B cell (primary cell): ENCODE results near the gene AXIN1. TPM values are rescaled to one million over a fixed set of nuclear protein-coding genes. Genes with fewer than 3 reads are reported as not detected.

ENCODE experiments used
- ATAC-seq: fragments of 200-7000 bp; cut with Tn5 transposase; one replicate; pipeline ENCODE4 v1.10.0; 2021; ENCODE audit warnings: low read depth, mild to moderate bottlenecking, moderate number of reproducible peaks, moderate library complexity
- CTCF ChIA-PET: fragments of 350-600 bp; sonication (Branson Sonifier 250); formaldehyde crosslinking; loops from one replicate; lab custom pipeline; 2021; ENCODE audit warnings: antibody characterized with exemption, inconsistent platforms; lab: Charles Lee
- POLR2A ChIA-PET: fragments of 350-600 bp; sonication (Branson Sonifier 250); formaldehyde crosslinking; loops from one replicate; lab custom pipeline; 2021; ENCODE audit warnings: antibody characterized with exemption; lab: Charles Lee
- DNase-seq: peaks from one replicate; pipeline ENCODE4 v3.0.0; 2013
- H2AFZ ChIP-seq: 2 replicates; pipeline ENCODE4 v1.6.1; 2012; ENCODE audit warnings: mild to moderate bottlenecking, low read depth, low read length; ENCODE audit not compliant: insufficient read depth, poor library complexity, severe bottlenecking
- H3K27ac ChIP-seq, 2 donors: 1 replicate in 1 of 2; 2 replicates in 1 of 2; pipeline ENCODE4 v1.5.1; 2012 to 2013; ENCODE audit warnings: low read length in 2 of 2, mild to moderate bottlenecking in 2 of 2, moderate library complexity in 1 of 2
- H3K27me3 ChIP-seq, 4 experiments: fragments of 200-600 bp in 1 of 4; sonication (generic) in 1 of 4; replicated peaks in 1 of 4; 1 replicate in 2 of 4; 2 replicates in 2 of 4; pipeline versions ENCODE4 v1.6.1 to v1.7.0; 2013 to 2016; ENCODE audit warnings: low read length in 3 of 4, mild to moderate bottlenecking in 2 of 4, mixed read lengths in 1 of 4, moderate library complexity in 1 of 4; ENCODE audit not compliant: insufficient read depth in 4 of 4, control insufficient read depth in 3 of 4; ENCODE audit errors: control extremely low read depth in 1 of 4
- H3K36me3 ChIP-seq, 2 experiments: replicated peaks in 1 of 2; 1 replicate in 1 of 2; 2 replicates in 1 of 2; pipeline versions ENCODE4 v1.6.1 to v1.7.1; 2013; ENCODE audit warnings: low read length in 1 of 2; ENCODE audit not compliant: insufficient read depth in 2 of 2, control insufficient read depth in 1 of 2; ENCODE audit errors: control extremely low read depth in 1 of 2, extremely low read depth in 1 of 2
- H3K4me1 ChIP-seq, 2 donors: fragments of 200-600 bp in 1 of 2; sonication (generic) in 1 of 2; 1 replicate in 1 of 2; 2 replicates in 1 of 2; pipeline versions ENCODE4 v1.5.1 to v1.6.1; 2013 to 2017; ENCODE audit warnings: low read length in 2 of 2; ENCODE audit not compliant: control insufficient read depth in 2 of 2, insufficient read depth in 2 of 2
- H3K4me2 ChIP-seq: replicated peaks from 2 replicates; pipeline ENCODE3; 2012; ENCODE audit warnings: mild to moderate bottlenecking, low read depth, low read length; ENCODE audit not compliant: poor library complexity, severe bottlenecking
- H3K4me3 ChIP-seq, 5 experiments: fragments of 200-600 bp in 1 of 5; sonication (generic) in 1 of 5; 1 replicate in 3 of 5; 2 replicates in 2 of 5; pipeline versions ENCODE4 v1.5.1 to v1.7.0; 2011 to 2016; ENCODE audit warnings: low read length in 4 of 5, mild to moderate bottlenecking in 4 of 5, low read depth in 2 of 5, control low read depth in 1 of 5, moderate library complexity in 1 of 5; ENCODE audit not compliant: insufficient read depth in 1 of 5; ENCODE audit errors: control extremely low read depth in 1 of 5, extremely low read depth in 1 of 5
- H3K79me2 ChIP-seq: fragments of 200-600 bp; sonication (generic); one replicate; pipeline ENCODE4 v1.6.0; 2016; ENCODE audit warnings: low read length; ENCODE audit not compliant: control insufficient read depth, insufficient read depth
- H3K9ac ChIP-seq: fragments of 200-600 bp; sonication (generic); 2 replicates; pipeline ENCODE4 v1.6.1; 2017; ENCODE audit warnings: mild to moderate bottlenecking, low read length, moderate library complexity
- H3K9me3 ChIP-seq, 3 donors: one replicate each; pipeline versions ENCODE4 v1.6.1 to v1.7.1; 2013; ENCODE audit warnings: low read length in 2 of 3; ENCODE audit not compliant: control insufficient read depth in 2 of 3, insufficient read depth in 1 of 3; ENCODE audit errors: control extremely low read depth in 1 of 3
- H4K20me1 ChIP-seq: 2 replicates; pipeline ENCODE4 v1.6.0; 2012; ENCODE audit warnings: mild to moderate bottlenecking, low read length; ENCODE audit not compliant: insufficient read depth, control insufficient read depth, poor library complexity, severe bottlenecking
- H3K27ac Mint-ChIP-seq: one replicate; pipeline ENCODE4 v1.8.0; 2021; ENCODE audit warnings: mixed read lengths
- H3K27me3 Mint-ChIP-seq: one replicate; pipeline ENCODE4 v1.8.0; 2021; ENCODE audit warnings: mixed read lengths
- H3K4me1 Mint-ChIP-seq: one replicate; pipeline ENCODE4 v1.8.0; 2021; ENCODE audit warnings: mixed read lengths
- H3K4me3 Mint-ChIP-seq: one replicate; pipeline ENCODE4 v1.8.0; 2021; ENCODE audit warnings: mixed read lengths
- H3K9me3 Mint-ChIP-seq: one replicate; pipeline ENCODE4 v1.8.0; 2022; ENCODE audit warnings: mixed read lengths; ENCODE audit not compliant: insufficient read depth
- EZH2 ChIP-seq: IDR thresholded peaks from 2 replicates; pipeline ENCODE4 v1.6.1; 2012; ENCODE audit warnings: borderline replicate concordance, low read depth, mild to moderate bottlenecking, moderate library complexity, low read length; ENCODE audit not compliant: insufficient read depth, poor library complexity, severe bottlenecking
- WGBS: methylation state at CpG from one replicate; pipeline ENCODE4 v1.1.5; 2013; ENCODE audit warnings: missing lambda C conversion rate; ENCODE audit not compliant: insufficient coverage; 5-methylcytosine and 5-hydroxymethylcytosine counted together
- intact Hi-C: fragments of 100-400 bp; cut with micrococcal nuclease; formaldehyde crosslinking; loops from one replicate; pipeline ENCODE4 v1.10.0; 2022
- polyA plus RNA-seq: library from polyadenylated mRNA; depleted of rRNA; stranded (reverse); fragments of >200 nt; gene quantifications from 2 replicates; pipeline ENCODE4 v1.2.3, GENCODE V29; 2012
- total RNA-seq, 2 donors: library from RNA; stranded (reverse); fragments of 120-200 nt in 1 of 2; gene quantifications; 1 replicate in 1 of 2; 2 replicates in 1 of 2; pipeline versions ENCODE4 v1.2.3 to v1.2.4, GENCODE V29; 2013 to 2022
- TF ChIP-seq, protein P1 (sequence below): fragments of 200-600 bp; IDR thresholded peaks from one replicate; pipeline ENCODE4 v1.8.0; 2022; ENCODE audit warnings: antibody characterized with exemption, mild to moderate bottlenecking

Gene AXIN1
- total and polyA plus RNA-seq, 2 donors (not counting 1 experiment from before 2014, with no cell fraction given): 39.0 to 40.8 TPM

DNA sequence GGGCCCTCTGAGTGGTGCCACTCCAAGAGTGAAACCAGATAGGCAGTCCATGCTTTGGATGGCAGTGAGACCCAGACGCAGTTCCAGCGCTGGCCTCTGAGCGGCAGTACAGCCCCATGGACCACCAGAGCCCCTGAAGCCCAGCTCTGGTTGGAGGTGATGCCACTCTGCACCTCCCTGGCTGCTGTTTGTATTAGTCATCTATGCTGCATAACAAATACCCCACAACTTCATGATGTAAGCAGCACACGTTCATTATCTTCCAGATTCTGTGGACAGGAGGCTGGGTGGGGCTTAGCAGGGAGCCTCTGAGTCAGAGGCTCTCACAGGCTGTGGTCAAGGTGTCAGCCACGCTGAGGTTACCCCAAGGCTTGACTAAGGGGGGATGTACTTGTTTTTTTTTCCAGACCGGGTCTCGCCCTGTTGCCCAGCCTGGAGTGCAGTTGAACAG lies 39.4 kb upstream of the AXIN1 start:
- Histone ChIP-seq H3K4me2 (no peak overlapping the region), H4K20me1 (no peaks in the 10 kb centered on the region), H3K79me2 (no peaks in the 10 kb centered on the region), H3K36me3 (no peaks in the 10 kb centered on the region), H2AFZ (no peak overlapping the region), H3K27me3 (no peaks in the 10 kb centered on the region), H3K4me3 (no peak overlapping the region), H3K27ac (no peak overlapping the region), H3K9ac (no peak overlapping the region), H3K4me1 (peaks cover 13 to 23% of the 10 kb centered on the region in 2 donors), H3K9me3 (peaks cover 0 to 11% (median 0%) of the 10 kb centered on the region in 3 donors)
- Mint-ChIP-seq H3K4me1 (peaks cover 16% of the 10 kb centered on the region), H3K27me3 (no peaks in the 10 kb centered on the region), H3K9me3 (no peaks in the 10 kb centered on the region), H3K27ac (peak overlapping the region; percentile 38), H3K4me3 (no peak overlapping the region)
- intact Hi-C loops: loop anchor here (5.0 kb wide), 2 partner anchors 95 to 275 kb away; partner anchors contain the start of gene RHOT2
- ChIA-PET POLR2A (interaction anchor here (0.6 to 1.3 kb wide), 3 partner anchors 9 to 168 kb away, joined by 3 to 9 read pairs (median 5); partner anchors contain the start of gene DECR2), CTCF (interaction anchor here (0.6 to 2.6 kb wide), 7 partner anchors 9 to 185 kb away, joined by 3 to 19 read pairs (median 4); partner anchors contain the start of genes DECR2, LUC7L and NHLRC4)
- DNase-seq (peak; percentile 79), ATAC-seq (peak; percentile 83)
- TF ChIP-seq, protein P1, sequence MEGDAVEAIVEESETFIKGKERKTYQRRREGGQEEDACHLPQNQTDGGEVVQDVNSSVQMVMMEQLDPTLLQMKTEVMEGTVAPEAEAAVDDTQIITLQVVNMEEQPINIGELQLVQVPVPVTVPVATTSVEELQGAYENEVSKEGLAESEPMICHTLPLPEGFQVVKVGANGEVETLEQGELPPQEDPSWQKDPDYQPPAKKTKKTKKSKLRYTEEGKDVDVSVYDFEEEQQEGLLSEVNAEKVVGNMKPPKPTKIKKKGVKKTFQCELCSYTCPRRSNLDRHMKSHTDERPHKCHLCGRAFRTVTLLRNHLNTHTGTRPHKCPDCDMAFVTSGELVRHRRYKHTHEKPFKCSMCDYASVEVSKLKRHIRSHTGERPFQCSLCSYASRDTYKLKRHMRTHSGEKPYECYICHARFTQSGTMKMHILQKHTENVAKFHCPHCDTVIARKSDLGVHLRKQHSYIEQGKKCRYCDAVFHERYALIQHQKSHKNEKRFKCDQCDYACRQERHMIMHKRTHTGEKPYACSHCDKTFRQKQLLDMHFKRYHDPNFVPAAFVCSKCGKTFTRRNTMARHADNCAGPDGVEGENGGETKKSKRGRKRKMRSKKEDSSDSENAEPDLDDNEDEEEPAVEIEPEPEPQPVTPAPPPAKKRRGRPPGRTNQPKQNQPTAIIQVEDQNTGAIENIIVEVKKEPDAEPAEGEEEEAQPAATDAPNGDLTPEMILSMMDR: peak; percentile 82
- no peak for TF ChIP-seq EZH2
- 74% methylated on average over 7 of the region's 7 CpGs for WGBS

DNA sequence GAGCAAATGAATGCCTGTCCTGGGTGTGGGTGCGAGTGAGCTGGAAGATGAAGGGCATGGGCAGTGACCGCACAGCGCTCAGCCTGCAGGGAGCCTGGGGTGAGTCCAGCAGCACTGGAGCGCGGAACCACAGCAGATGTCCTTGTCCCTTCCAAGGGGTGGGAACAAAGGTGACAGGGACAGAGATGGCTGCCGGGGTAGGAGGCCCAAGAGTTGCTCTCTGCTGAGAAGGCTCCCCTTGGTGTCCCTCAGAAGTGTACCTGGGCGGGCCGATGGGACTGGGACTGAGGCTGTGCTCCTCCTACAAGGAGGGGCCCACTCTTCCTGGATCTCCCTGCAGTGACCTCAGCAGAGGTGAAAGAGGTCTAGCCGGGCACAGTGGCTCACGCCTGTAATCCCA lies 36.8 kb upstream of the AXIN1 start:
- no peaks in the 10 kb centered on the region for H3K27me3 ChIP-seq
- peaks cover 6% of the 10 kb centered on the region for H3K4me1 Mint-ChIP-seq
- CTCF ChIA-PET: interaction anchor here (1.2 kb wide), 1 partner anchor 11 kb away, joined by 3 read pairs; no protein-coding TSS in a partner anchor
- H3K27ac Mint-ChIP-seq: no peak overlapping the region
- peaks cover 0 to 5% (median 0%) of the 10 kb centered on the region in 3 donors for H3K9me3 ChIP-seq
- intact Hi-C loops: no loop called here
- H3K4me2 ChIP-seq: no peak overlapping the region
- H3K9me3 Mint-ChIP-seq: no peaks in the 10 kb centered on the region
- 88% methylated on average over 9 of the region's 10 CpGs for WGBS
- ATAC-seq: no peak
- no peak for DNase-seq
- POLR2A ChIA-PET: interaction anchor here (0.7 kb wide), 1 partner anchor 335 kb away, joined by 3 read pairs; no protein-coding TSS in a partner anchor
- no peak overlapping the region for H2AFZ ChIP-seq
- no peaks in the 10 kb centered on the region for H3K27me3 Mint-ChIP-seq
- peaks cover 0 to 3% of the 10 kb centered on the region in 2 donors for H3K4me1 ChIP-seq
- no peak overlapping the region for H3K4me3 Mint-ChIP-seq
- H3K27ac ChIP-seq: no peak overlapping the region
- H3K79me2 ChIP-seq: no peaks in the 10 kb centered on the region
- H3K9ac ChIP-seq: no peak overlapping the region
- TF ChIP-seq EZH2: no peak
- TF ChIP-seq, protein P1: no peak
- no peaks in the 10 kb centered on the region for H3K36me3 ChIP-seq
- H4K20me1 ChIP-seq: no peaks in the 10 kb centered on the region
- no peak overlapping the region for H3K4me3 ChIP-seq
